ENCODE measurements around the gene ZDHHC9. TPM values are rescaled to one million over a fixed set of nuclear protein-coding genes. Genes with fewer than 3 reads are reported as not detected.

ZDHHC9 gene
- total RNA-seq, 2 donors from 2014 or later: 12.6 to 12.8 TPM

DNA sequence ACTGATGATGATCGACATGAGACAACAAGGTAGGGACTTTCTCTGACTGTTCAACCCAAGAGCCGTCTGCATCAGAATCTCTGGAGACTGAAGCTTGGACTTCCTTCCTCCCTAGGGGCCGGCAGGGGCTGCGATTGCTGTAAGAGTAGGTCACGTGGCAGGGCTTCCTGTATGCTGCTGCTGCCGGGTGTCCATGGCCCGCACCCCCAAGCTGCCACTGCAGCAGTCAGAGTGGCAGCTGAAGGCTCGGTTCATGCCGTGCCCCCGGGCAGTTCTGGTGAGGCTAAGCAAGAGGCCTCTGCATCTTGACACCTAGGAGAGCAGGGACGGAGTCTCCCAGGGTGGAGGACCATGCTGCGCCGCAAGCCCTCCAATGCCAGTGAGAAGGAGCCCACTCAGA lies 63.9 kb downstream of the ZDHHC9 start, which contains the start of gene SASH3:
TSS of gene SASH3 (plus strand) at position 203 of the 400 bp plus-strand sequence. CDS start at position 352, 149 bp downstream.
- Mint-ChIP-seq H3K27ac (peak within 1 kb of the TSS; percentile 93), H3K4me3 (peak within 1 kb of the TSS; percentile 89 to 94), H3K4me1 (ENCODE audit: low read depth) (peaks cover 70% of the 10 kb centered on the region), H3K36me3 (ENCODE audit: insufficient read depth in 2 of 2) (peaks cover 11 to 28% of the 10 kb centered on the region in 2 donors), H3K9me3 (peaks cover 0 to 5% of the 10 kb centered on the region in 2 donors), H3K27me3 (ENCODE audit: low read depth) (no peaks in the 10 kb centered on the region)
- ATAC-seq (replicated peaks in 1 of 2) (peak; percentile 38 to 56), DNase-seq (peak; percentile 71 to 74)

- H3K9me3 Mint-ChIP-seq: peaks cover 0 to 5% of the 10 kb centered on the region in 2 donors
- DNase-seq (no peak), ATAC-seq (replicated peaks in 1 of 2) (no peak)
- H3K4me3 Mint-ChIP-seq: peak overlapping the region; percentile 89 to 94
- peak overlapping the region; percentile 91 for H3K27ac Mint-ChIP-seq
- H3K36me3 Mint-ChIP-seq (ENCODE audit: insufficient read depth in 2 of 2): peaks cover 11 to 25% of the 10 kb centered on the region in 2 donors
- H3K27me3 Mint-ChIP-seq (ENCODE audit: low read depth): no peaks in the 10 kb centered on the region
- H3K4me1 Mint-ChIP-seq (ENCODE audit: low read depth): peaks cover 71% of the 10 kb centered on the region
Observed at GRCh38 chrX:129779086-129779672, 64.5 kb downstream of the ZDHHC9 start.

DNA sequence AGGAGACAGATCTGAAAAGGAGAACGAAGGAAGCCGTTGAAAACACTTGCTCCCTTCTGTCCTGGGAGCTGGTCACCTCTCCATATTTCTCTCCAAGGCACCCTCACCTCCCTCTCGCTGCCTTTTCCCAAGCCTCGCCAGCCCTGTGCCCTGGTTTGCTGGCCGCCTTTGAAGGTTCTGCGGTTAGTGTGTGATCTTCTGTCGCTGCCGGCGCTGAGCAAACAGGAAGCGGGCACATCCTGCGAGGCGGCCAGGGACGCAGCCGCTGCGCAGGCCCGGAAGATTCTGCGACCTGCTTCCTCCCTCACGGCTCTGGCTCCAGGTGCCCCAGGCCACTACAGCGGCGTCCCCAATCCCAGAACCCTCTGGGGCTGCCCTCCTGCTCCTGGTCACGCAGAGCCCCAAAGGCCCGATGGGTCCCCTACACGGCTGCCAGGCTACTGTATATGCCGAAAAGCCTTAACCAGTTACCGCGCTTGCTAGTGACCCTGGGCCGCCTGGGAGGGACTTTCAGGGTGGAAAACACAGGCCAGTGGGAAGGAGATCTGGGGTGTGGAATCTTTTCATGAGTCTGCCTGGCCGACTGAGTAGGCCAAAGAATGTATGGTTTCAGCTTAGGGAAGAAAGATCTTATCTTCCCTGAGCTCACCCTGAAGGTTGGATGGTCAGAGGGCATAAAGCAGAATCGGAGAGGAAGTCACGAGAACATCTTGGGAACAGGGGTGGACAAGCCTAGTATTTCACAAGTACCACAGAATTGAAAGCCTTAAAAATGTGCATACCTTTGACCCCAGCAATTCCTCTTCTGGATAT lies 66.3 kb downstream of the ZDHHC9 start:
- Mint-ChIP-seq H3K4me1 (ENCODE audit: low read depth) (peaks cover 71% of the 10 kb centered on the region), H3K4me3 (peak overlapping the region; percentile 89 to 91), H3K9me3 (peaks cover 0 to 5% of the 10 kb centered on the region in 2 donors), H3K27me3 (ENCODE audit: low read depth) (no peaks in the 10 kb centered on the region), H3K36me3 (ENCODE audit: insufficient read depth in 2 of 2) (peaks cover 0 to 16% of the 10 kb centered on the region in 2 donors), H3K27ac (peak overlapping the region; percentile 91)
- ATAC-seq (replicated peaks in 1 of 2) (peak; percentile 34 to 37), DNase-seq (peak; percentile 79)

DNA sequence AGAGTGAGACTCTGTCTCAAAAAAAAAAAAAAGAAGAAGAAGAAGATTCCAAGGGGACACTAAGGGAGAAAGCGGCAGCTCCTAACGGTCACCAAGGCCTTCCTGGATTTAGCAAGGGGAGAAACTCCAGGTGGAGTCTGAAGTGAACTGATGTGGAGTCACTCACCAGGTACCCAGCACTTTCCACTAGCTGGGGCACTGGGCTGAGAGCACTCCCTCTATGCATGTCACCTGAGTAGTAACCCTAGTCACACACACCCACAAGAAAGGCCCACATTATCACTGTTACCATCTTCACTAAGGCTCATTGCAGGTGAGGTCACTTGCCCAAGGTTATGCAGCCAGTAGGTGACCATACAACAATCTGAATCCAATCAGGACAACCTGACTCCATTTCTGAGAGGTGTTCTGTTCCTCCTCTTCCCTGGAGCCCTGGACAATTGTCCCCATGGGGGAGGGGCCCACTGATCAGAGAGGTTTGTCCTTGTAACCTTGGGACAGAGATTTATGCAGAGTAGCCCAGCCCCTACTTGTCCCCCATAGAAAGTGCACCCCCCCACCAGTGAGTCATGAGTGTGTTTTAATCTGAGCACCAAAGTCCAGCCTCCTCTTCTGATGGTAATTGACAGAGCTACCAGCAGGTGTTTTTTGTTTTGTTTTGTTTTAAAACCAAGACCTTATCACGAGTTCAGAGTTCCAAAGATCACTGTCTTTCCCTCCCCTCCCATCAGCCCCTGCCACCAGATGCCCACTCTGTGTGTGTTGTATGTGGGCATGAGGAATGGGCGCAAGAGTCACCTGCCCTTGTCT lies 69.8 kb downstream of the ZDHHC9 start:
- Mint-ChIP-seq H3K36me3 (ENCODE audit: insufficient read depth in 2 of 2) (no peaks in the 10 kb centered on the region), H3K4me1 (ENCODE audit: low read depth) (peaks cover 81% of the 10 kb centered on the region), H3K27me3 (ENCODE audit: low read depth) (no peaks in the 10 kb centered on the region), H3K27ac (peak overlapping the region; percentile 90), H3K4me3 (peak overlapping the region; percentile 65 to 81), H3K9me3 (no peaks in the 10 kb centered on the region)
- DNase-seq: peak; percentile 24 to 34
- ATAC-seq (replicated peaks in 1 of 2): peak; percentile 33 to 49

- peaks cover 78% of the 10 kb centered on the region for H3K4me1 Mint-ChIP-seq (ENCODE audit: low read depth)
- peak; percentile 54 to 63 for DNase-seq
- H3K27ac Mint-ChIP-seq: peak overlapping the region; percentile 90
- no peaks in the 10 kb centered on the region for H3K36me3 Mint-ChIP-seq (ENCODE audit: insufficient read depth in 2 of 2)
- peak overlapping the region; percentile 65 to 81 for H3K4me3 Mint-ChIP-seq
- no peaks in the 10 kb centered on the region for H3K27me3 Mint-ChIP-seq (ENCODE audit: low read depth)
- H3K9me3 Mint-ChIP-seq: no peaks in the 10 kb centered on the region
- ATAC-seq (replicated peaks in 1 of 2): peak; percentile 28 to 41
Observed at GRCh38 chrX:129772796-129773431, 70.8 kb downstream of the ZDHHC9 start.

- no peaks in the 10 kb centered on the region for H3K36me3 Mint-ChIP-seq (ENCODE audit: insufficient read depth in 2 of 2)
- no peak for ATAC-seq (replicated peaks in 1 of 2)
- H3K4me1 Mint-ChIP-seq (ENCODE audit: low read depth): peaks cover 70% of the 10 kb centered on the region
- H3K9me3 Mint-ChIP-seq: no peaks in the 10 kb centered on the region
- H3K4me3 Mint-ChIP-seq: peak overlapping the region; percentile 65 to 67
- DNase-seq: peak; percentile 33 to 35
- H3K27ac Mint-ChIP-seq: peak overlapping the region; percentile 92
- H3K27me3 Mint-ChIP-seq (ENCODE audit: low read depth): no peaks in the 10 kb centered on the region
Observed at GRCh38 chrX:129771266-129771995, 72.3 kb downstream of the ZDHHC9 start.

DNA sequence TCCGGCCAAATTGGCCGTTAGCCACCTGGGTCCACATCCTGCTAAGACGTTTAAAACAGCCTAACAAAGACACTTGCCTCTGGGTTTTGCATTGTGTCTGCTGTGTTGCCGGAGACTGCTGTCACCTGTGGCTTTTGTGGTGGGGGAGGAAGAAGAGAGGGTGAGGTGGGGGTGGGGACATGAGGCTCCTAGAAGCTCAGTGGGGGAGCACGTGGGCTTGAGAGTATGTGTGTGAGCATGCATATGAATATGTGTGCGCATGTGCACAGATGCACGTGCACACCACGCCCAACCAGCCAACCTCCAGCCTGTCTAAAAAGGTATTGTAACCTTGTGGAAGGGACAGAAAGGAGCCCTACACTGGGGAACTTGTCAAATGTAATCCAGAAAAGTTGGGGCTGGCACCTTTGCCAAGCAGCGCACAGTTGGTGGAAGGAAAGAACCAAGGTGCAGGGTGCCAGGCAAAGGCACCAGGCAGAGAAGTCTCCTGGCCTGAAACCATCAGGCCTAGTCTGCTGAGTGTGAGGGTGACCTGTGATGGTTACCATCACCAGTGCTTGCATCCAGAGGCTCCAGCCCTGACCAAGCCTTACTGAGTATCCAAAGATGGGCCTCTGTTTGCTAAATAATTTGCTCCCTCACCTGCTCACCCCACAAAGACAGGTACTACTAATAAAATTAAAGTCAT lies 74.1 kb downstream of the ZDHHC9 start:
- ATAC-seq (replicated peaks in 1 of 2): peak; percentile 82 to 83
- H3K27me3 Mint-ChIP-seq (ENCODE audit: low read depth): no peaks in the 10 kb centered on the region
- peak; percentile 64 to 75 for DNase-seq
- H3K36me3 Mint-ChIP-seq (ENCODE audit: insufficient read depth in 2 of 2): no peaks in the 10 kb centered on the region
- peaks cover 62% of the 10 kb centered on the region for H3K4me1 Mint-ChIP-seq (ENCODE audit: low read depth)
- H3K4me3 Mint-ChIP-seq: peak overlapping the region; percentile 61 to 62
- H3K9me3 Mint-ChIP-seq: no peaks in the 10 kb centered on the region
- peak overlapping the region; percentile 78 for H3K27ac Mint-ChIP-seq

GRCh38 chrX:129768586-129769466 lies 74.9 kb downstream of the ZDHHC9 start:
- Mint-ChIP-seq H3K4me1 (ENCODE audit: low read depth) (peaks cover 55% of the 10 kb centered on the region), H3K9me3 (no peaks in the 10 kb centered on the region), H3K27me3 (ENCODE audit: low read depth) (no peaks in the 10 kb centered on the region), H3K4me3 (peak overlapping the region; percentile 61 to 62), H3K36me3 (ENCODE audit: insufficient read depth in 2 of 2) (no peaks in the 10 kb centered on the region), H3K27ac (peak overlapping the region; percentile 78)
- DNase-seq: no peak
- no peak for ATAC-seq (replicated peaks in 1 of 2)

DNA sequence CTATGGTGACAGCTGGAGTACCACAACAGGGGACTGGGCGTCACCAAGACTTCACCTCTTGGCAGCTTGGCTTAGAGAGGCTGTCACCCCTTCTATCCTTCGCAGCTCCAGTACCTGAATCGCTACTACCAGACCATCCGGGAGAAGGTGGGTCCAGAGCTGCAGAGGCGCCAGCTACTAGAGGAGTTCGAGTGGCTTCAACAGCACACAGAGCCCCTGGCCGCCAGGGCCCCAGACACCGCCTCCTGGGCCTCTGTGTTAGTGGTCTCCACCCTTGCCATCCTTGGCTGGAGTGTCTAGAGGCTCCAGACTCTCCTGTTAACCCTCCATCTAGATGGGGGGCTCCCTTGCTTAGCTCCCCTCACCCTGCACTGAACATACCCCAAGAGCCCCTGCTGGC lies 75.5 kb downstream of the ZDHHC9 start:
- no peak for ATAC-seq (replicated peaks in 1 of 2)
- DNase-seq: no peak
- Mint-ChIP-seq H3K9me3 (no peaks in the 10 kb centered on the region), H3K4me1 (ENCODE audit: low read depth) (peaks cover 48% of the 10 kb centered on the region), H3K36me3 (ENCODE audit: insufficient read depth in 2 of 2) (no peaks in the 10 kb centered on the region), H3K27ac (no peak overlapping the region), H3K27me3 (ENCODE audit: low read depth) (no peaks in the 10 kb centered on the region), H3K4me3 (peak overlapping the region in 1 of 2 donors; percentile 61)

DNA sequence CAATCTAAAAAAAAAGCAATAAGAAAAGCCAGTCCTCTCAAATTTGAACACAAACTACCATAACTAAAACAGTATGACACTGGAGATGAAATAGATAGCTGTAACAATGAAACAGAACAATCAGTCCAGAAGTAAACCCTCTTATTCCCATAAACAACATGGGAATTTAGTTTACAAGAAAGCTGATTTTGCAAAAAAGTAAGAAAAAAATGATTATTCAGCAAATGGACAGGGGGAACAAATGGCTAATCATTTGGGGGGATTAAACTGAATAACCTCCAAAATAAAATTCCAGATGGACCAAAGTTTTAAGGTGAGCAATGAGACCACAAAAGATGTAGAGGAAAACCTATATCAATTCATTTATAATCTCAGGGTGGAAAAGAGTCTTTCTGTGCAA lies 80.0 kb downstream of the ZDHHC9 start:
- Mint-ChIP-seq H3K27me3 (ENCODE audit: low read depth) (no peaks in the 10 kb centered on the region), H3K9me3 (no peaks in the 10 kb centered on the region), H3K36me3 (ENCODE audit: insufficient read depth in 2 of 2) (no peaks in the 10 kb centered on the region), H3K4me3 (no peak overlapping the region), H3K27ac (no peak overlapping the region), H3K4me1 (ENCODE audit: low read depth) (peaks cover 30% of the 10 kb centered on the region)
- ATAC-seq (replicated peaks in 1 of 2) (no peak), DNase-seq (no peak)

- Mint-ChIP-seq H3K4me1 (ENCODE audit: low read depth) (peaks cover 33% of the 10 kb centered on the region), H3K9me3 (no peaks in the 10 kb centered on the region), H3K27me3 (ENCODE audit: low read depth) (no peaks in the 10 kb centered on the region), H3K4me3 (no peak overlapping the region), H3K36me3 (ENCODE audit: insufficient read depth in 2 of 2) (no peaks in the 10 kb centered on the region), H3K27ac (no peak overlapping the region)
- DNase-seq: no peak
- no peak for ATAC-seq (replicated peaks in 1 of 2)
Observed at GRCh38 chrX:129762448-129762847, 81.2 kb downstream of the ZDHHC9 start.
